GM21576 (cell line): Measurements from ENCODE around the gene ACKR2.

Source experiments
- ATAC-seq: cut with Tn5 transposase; IDR thresholded peaks from one replicate; pipeline ENCODE4 v1.9.1; 2021; ENCODE audit warnings: mild to moderate bottlenecking, moderate library complexity; ENCODE audit not compliant: unreplicated experiment

ACKR2 gene

GRCh38 chr3:42809202-42809601, at the start of gene ACKR2:
Gene ACKR2, plus strand, starts transcription at chr3:42809445. Its CDS starts 55,058 bp downstream, at chr3:42864503.
- ATAC-seq, result no peak

- no peak for ATAC-seq
Observed at GRCh38 chr3:42762046-42762724, 47.1 kb upstream of the ACKR2 start.

GRCh38 chr3:42763021-42763420, 46.2 kb upstream of the ACKR2 start:
- no peak for ATAC-seq

GRCh38 chr3:42764115-42764514, 45.1 kb upstream of the ACKR2 start:
- ATAC-seq, result no peak

- no peak for ATAC-seq
Observed at GRCh38 chr3:42764561-42765295, 44.5 kb upstream of the ACKR2 start.

GRCh38 chr3:42769477-42770131, 39.6 kb upstream of the ACKR2 start:
- ATAC-seq, result no peak

- ATAC-seq, result no peak
Observed at GRCh38 chr3:42771271-42771670, 38.0 kb upstream of the ACKR2 start.

GRCh38 chr3:42772670-42773408, 36.4 kb upstream of the ACKR2 start, which contains the start of gene CCDC13:
Gene CCDC13, minus strand, starts transcription at chr3:42773253. Its CDS starts 14,908 bp downstream, at chr3:42758345.
- peak; percentile 98 for ATAC-seq

GRCh38 chr3:42773409-42773751, 35.9 kb upstream of the ACKR2 start:
- no peak for ATAC-seq

GRCh38 chr3:42778644-42779043, 30.6 kb upstream of the ACKR2 start:
- no peak for ATAC-seq

- no peak for ATAC-seq
Observed at GRCh38 chr3:42780398-42780797, 28.8 kb upstream of the ACKR2 start.

- ATAC-seq, result no peak
Observed at GRCh38 chr3:42780892-42781700, 28.1 kb upstream of the ACKR2 start.

GRCh38 chr3:42786212-42786611, 23.0 kb upstream of the ACKR2 start:
- ATAC-seq, result no peak

- no peak for ATAC-seq
Observed at GRCh38 chr3:42786631-42787030, 22.6 kb upstream of the ACKR2 start.

GRCh38 chr3:42790714-42791229, 18.5 kb upstream of the ACKR2 start:
- ATAC-seq, result no peak

GRCh38 chr3:42795621-42796181, 13.5 kb upstream of the ACKR2 start:
- no peak for ATAC-seq

GRCh38 chr3:42796332-42796885, 12.8 kb upstream of the ACKR2 start:
- no peak for ATAC-seq

- ATAC-seq, result no peak
Observed at GRCh38 chr3:42799376-42799775, 9.9 kb upstream of the ACKR2 start.

- no peak for ATAC-seq
Observed at GRCh38 chr3:42800251-42800650, 9.0 kb upstream of the ACKR2 start.
